GM23338 (cell line): ENCODE measurements around the gene GRSF1. TPM values are rescaled to one million over a fixed set of nuclear protein-coding genes. Genes with fewer than 3 reads are reported as not detected.

Experiments
- ATAC-seq: fragments of 200-7000 bp; cut with Tn5 transposase; 3 replicates; pipeline ENCODE4 v1.9.1; 2020
- DNase-seq: peaks from one replicate; pipeline ENCODE4 v3.0.0-alpha.2; 2015; ENCODE audit warnings: low spot score
- H2AFZ ChIP-seq: fragments of 200-600 bp; sonication (generic); 2 replicates; pipeline ENCODE4 v1.8.0; 2016; ENCODE audit warnings: antibody characterized with exemption, mild to moderate bottlenecking, moderate library complexity
- H3F3A ChIP-seq: fragments of 200-600 bp; sonication (generic); replicated peaks from 2 replicates; pipeline ENCODE4 v1.8.0; 2017; ENCODE audit warnings: antibody characterized with exemption, mixed run types, low read depth
- H3K27ac ChIP-seq: fragments of 200-600 bp; sonication (generic); 2 replicates; pipeline ENCODE4 v1.6.1; 2016; ENCODE audit warnings: low read depth
- H3K27me3 ChIP-seq: fragments of 200-600 bp; sonication (generic); 2 replicates; pipeline ENCODE4 v1.8.0; 2016; ENCODE audit warnings: mild to moderate bottlenecking, mixed run types, moderate library complexity; ENCODE audit not compliant: insufficient read depth
- H3K36me3 ChIP-seq: fragments of 200-600 bp; sonication (generic); 2 replicates; pipeline ENCODE4 v1.8.0; 2016; ENCODE audit warnings: mild to moderate bottlenecking; ENCODE audit not compliant: insufficient read depth
- H3K4me1 ChIP-seq: fragments of 200-600 bp; sonication (generic); 2 replicates; pipeline ENCODE4 v1.8.0; 2016; ENCODE audit warnings: mild to moderate bottlenecking, moderate library complexity; ENCODE audit not compliant: insufficient read depth
- H3K4me2 ChIP-seq: fragments of 200-600 bp; sonication (generic); 2 replicates; pipeline ENCODE4 v1.7.1; 2017; ENCODE audit warnings: mixed run types
- H3K4me3 ChIP-seq: fragments of 200-600 bp; sonication (generic); 2 replicates; pipeline ENCODE4 v1.6.1; 2016; ENCODE audit warnings: mixed run types
- H3K79me2 ChIP-seq: fragments of 200-600 bp; sonication (generic); replicated peaks from 2 replicates; pipeline ENCODE4 v1.8.0; 2017; ENCODE audit warnings: mild to moderate bottlenecking; ENCODE audit not compliant: insufficient read depth
- H3K9me2 ChIP-seq: fragments of 200-600 bp; sonication (generic); 2 replicates; pipeline ENCODE4 v1.8.0; 2017; ENCODE audit not compliant: insufficient read depth
- H4K20me1 ChIP-seq: fragments of 200-600 bp; sonication (generic); replicated peaks from 2 replicates; pipeline ENCODE4 v1.8.0; 2017; ENCODE audit warnings: mild to moderate bottlenecking; ENCODE audit not compliant: insufficient read depth
- H3K27ac Mint-ChIP-seq: 2 replicates; pipeline ENCODE4 v1.8.0; 2020; ENCODE audit warnings: inconsistent platforms, mild to moderate bottlenecking, moderate library complexity, mixed read lengths
- H3K27me3 Mint-ChIP-seq: 3 replicates; pipeline ENCODE4 v1.8.0; 2022; ENCODE audit warnings: low read depth, mild to moderate bottlenecking, moderate library complexity, mixed read lengths, inconsistent platforms; ENCODE audit not compliant: insufficient read depth, poor library complexity
- H3K36me3 Mint-ChIP-seq: 3 replicates; pipeline ENCODE4 v1.8.0; 2021; ENCODE audit warnings: low read depth, mild to moderate bottlenecking, inconsistent platforms, moderate library complexity, mixed read lengths
- H3K4me1 Mint-ChIP-seq: 3 replicates; pipeline ENCODE4 v1.8.0; 2020; ENCODE audit warnings: mild to moderate bottlenecking, inconsistent platforms, mixed read lengths
- H3K4me3 Mint-ChIP-seq: 3 replicates; pipeline ENCODE4 v1.8.0; 2021; ENCODE audit warnings: moderate library complexity, mild to moderate bottlenecking, inconsistent platforms, mixed read lengths
- H3K9me3 Mint-ChIP-seq: 3 replicates; pipeline ENCODE4 v1.8.0; 2020; ENCODE audit warnings: moderate library complexity, mild to moderate bottlenecking, inconsistent platforms, mixed read lengths
- CREB1 ChIP-seq: fragments of 250-450 bp; sonication (Bioruptor Pico); IDR thresholded peaks from 2 replicates; pipeline ENCODE4 v1.5.0; 2020; ENCODE audit warnings: low read depth, mild to moderate bottlenecking, moderate library complexity
- EZH2 ChIP-seq: fragments of 200-600 bp; sonication (generic); IDR thresholded peaks from one replicate; pipeline ENCODE4 v1.8.0; 2017; ENCODE audit warnings: antibody characterized with exemption, mild to moderate bottlenecking, low read depth; ENCODE audit not compliant: unreplicated experiment
- EZH2phosphoT487 ChIP-seq: fragments of 200-600 bp; sonication (generic); IDR thresholded peaks from one replicate; pipeline ENCODE4 v1.8.1; 2018; ENCODE audit warnings: antibody characterized with exemption; ENCODE audit not compliant: unreplicated experiment
- JUNB ChIP-seq: IDR thresholded peaks from one replicate; pipeline ENCODE4 v1.6.1; 2016; ENCODE audit warnings: antibody characterized with exemption; ENCODE audit not compliant: unreplicated experiment
- NANOG ChIP-seq: IDR thresholded peaks from 2 replicates; pipeline ENCODE4 v1.6.1; 2016; ENCODE audit warnings: antibody characterized with exemption, borderline replicate concordance
- POLR2AphosphoS5 ChIP-seq: IDR thresholded peaks from 2 replicates; pipeline ENCODE4 v1.6.1; 2016; ENCODE audit warnings: antibody characterized with exemption, low read depth
- STAT1 ChIP-seq: IDR thresholded peaks from one replicate; pipeline ENCODE4 v1.6.1; 2016; ENCODE audit warnings: antibody characterized with exemption; ENCODE audit not compliant: unreplicated experiment
- ZNF114 ChIP-seq: fragments of 250-450 bp; sonication (Bioruptor Pico); IDR thresholded peaks from 2 replicates; pipeline ENCODE4 v1.5.0; 2020; ENCODE audit warnings: mild to moderate bottlenecking, moderate library complexity
- ZNF331 ChIP-seq: fragments of 250-450 bp; sonication (Bioruptor Pico); IDR thresholded peaks from 2 replicates; pipeline ENCODE4 v1.5.0; 2020; ENCODE audit warnings: low read depth, mild to moderate bottlenecking, moderate library complexity
- polyA plus RNA-seq: library from polyadenylated mRNA; unstranded; fragments of >200 nt; fragmentation: Nextera tagmentation; extraction: Ambion mirVana; gene quantifications from 2 replicates; pipeline ENCODE4 v1.2.1, GENCODE V29; 2016
- total RNA-seq: library from RNA; depleted of rRNA; stranded (reverse); fragments of >200 nt; shearing (Covaris generic); gene quantifications from 2 replicates; pipeline ENCODE4 v1.2.3, GENCODE V29; 2014
- TF ChIP-seq, protein P1 (sequence below): fragments of 250-450 bp; sonication (Bioruptor Pico); IDR thresholded peaks from 2 replicates; pipeline ENCODE4 v1.5.0; 2020; ENCODE audit warnings: mild to moderate bottlenecking, moderate library complexity
- TF ChIP-seq, protein P2 (sequence below), 2 experiments: fragments of 200-600 bp in 1 of 2; sonication (generic) in 1 of 2; conservative IDR thresholded peaks; 2 replicates each; pipeline versions ENCODE4 v1.5.1 to v1.6.1; 2016 to 2017; ENCODE audit warnings: antibody characterized with exemption in 2 of 2, low read depth in 2 of 2, mild to moderate bottlenecking in 2 of 2, moderate library complexity in 1 of 2
- TF ChIP-seq, protein P3 (sequence below): IDR thresholded peaks from 2 replicates; pipeline ENCODE4 v1.6.1; 2016; ENCODE audit warnings: antibody characterized with exemption
- TF ChIP-seq, protein P4 (sequence below): IDR thresholded peaks from one replicate; pipeline ENCODE4 v1.6.1; 2018; ENCODE audit warnings: antibody characterized with exemption; ENCODE audit not compliant: unreplicated experiment

GRSF1 gene
- total and polyA plus RNA-seq, 2 experiments from 2014 or later = 77.3 to 108 TPM

DNA sequence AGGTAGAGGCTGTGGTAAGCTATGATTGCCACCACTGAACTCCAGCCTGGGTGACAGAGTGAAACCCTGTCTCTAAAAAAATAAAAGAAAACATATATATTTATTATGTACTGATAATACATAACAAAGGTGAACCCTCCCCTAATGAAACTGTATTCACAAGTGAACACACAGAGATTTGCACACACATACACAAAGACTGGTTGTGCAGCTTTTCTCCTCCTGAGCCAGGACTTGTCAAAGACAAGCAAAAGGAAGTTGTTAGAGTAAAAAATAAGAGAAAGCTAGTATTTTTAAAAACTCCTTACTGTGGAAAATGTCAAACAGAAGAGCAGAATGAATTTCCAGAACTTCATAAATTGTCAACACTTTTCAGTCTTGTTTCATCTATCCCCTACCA lies 1.5 kb upstream of the GRSF1 start:
- Histone ChIP-seq H3K79me2 (peaks cover 32% of the 10 kb centered on the region), H3K4me3 (no peak overlapping the region), H3K36me3 (no peaks in the 10 kb centered on the region), H3K4me2 (no peak overlapping the region), H3K27ac (no peak overlapping the region), H2AFZ (no peak overlapping the region), H3K27me3 (no peaks in the 10 kb centered on the region), H3K4me1 (peaks cover 23% of the 10 kb centered on the region), H3K9me2 (no peaks in the 10 kb centered on the region; the same call in 1 of the 2 replicates), H4K20me1 (peaks cover 19% of the 10 kb centered on the region), H3F3A (no peaks in the 10 kb centered on the region)
- H3K27ac Mint-ChIP-seq = peak overlapping the region; percentile 72
- no peaks in the 10 kb centered on the region for H3K9me3 Mint-ChIP-seq
- peaks cover 14% of the 10 kb centered on the region for H3K4me1 Mint-ChIP-seq
- peaks cover 4% of the 10 kb centered on the region for H3K27me3 Mint-ChIP-seq
- peaks cover 8% of the 10 kb centered on the region for H3K36me3 Mint-ChIP-seq
- no peak overlapping the region; the same call in 2 of the 3 replicates for H3K4me3 Mint-ChIP-seq
- DNase-seq (no peak), ATAC-seq (no peak)
- no peak for TF ChIP-seq EZH2
- TF ChIP-seq ZNF114 = no peak
- no peak for TF ChIP-seq JUNB
- TF ChIP-seq, protein P1, sequence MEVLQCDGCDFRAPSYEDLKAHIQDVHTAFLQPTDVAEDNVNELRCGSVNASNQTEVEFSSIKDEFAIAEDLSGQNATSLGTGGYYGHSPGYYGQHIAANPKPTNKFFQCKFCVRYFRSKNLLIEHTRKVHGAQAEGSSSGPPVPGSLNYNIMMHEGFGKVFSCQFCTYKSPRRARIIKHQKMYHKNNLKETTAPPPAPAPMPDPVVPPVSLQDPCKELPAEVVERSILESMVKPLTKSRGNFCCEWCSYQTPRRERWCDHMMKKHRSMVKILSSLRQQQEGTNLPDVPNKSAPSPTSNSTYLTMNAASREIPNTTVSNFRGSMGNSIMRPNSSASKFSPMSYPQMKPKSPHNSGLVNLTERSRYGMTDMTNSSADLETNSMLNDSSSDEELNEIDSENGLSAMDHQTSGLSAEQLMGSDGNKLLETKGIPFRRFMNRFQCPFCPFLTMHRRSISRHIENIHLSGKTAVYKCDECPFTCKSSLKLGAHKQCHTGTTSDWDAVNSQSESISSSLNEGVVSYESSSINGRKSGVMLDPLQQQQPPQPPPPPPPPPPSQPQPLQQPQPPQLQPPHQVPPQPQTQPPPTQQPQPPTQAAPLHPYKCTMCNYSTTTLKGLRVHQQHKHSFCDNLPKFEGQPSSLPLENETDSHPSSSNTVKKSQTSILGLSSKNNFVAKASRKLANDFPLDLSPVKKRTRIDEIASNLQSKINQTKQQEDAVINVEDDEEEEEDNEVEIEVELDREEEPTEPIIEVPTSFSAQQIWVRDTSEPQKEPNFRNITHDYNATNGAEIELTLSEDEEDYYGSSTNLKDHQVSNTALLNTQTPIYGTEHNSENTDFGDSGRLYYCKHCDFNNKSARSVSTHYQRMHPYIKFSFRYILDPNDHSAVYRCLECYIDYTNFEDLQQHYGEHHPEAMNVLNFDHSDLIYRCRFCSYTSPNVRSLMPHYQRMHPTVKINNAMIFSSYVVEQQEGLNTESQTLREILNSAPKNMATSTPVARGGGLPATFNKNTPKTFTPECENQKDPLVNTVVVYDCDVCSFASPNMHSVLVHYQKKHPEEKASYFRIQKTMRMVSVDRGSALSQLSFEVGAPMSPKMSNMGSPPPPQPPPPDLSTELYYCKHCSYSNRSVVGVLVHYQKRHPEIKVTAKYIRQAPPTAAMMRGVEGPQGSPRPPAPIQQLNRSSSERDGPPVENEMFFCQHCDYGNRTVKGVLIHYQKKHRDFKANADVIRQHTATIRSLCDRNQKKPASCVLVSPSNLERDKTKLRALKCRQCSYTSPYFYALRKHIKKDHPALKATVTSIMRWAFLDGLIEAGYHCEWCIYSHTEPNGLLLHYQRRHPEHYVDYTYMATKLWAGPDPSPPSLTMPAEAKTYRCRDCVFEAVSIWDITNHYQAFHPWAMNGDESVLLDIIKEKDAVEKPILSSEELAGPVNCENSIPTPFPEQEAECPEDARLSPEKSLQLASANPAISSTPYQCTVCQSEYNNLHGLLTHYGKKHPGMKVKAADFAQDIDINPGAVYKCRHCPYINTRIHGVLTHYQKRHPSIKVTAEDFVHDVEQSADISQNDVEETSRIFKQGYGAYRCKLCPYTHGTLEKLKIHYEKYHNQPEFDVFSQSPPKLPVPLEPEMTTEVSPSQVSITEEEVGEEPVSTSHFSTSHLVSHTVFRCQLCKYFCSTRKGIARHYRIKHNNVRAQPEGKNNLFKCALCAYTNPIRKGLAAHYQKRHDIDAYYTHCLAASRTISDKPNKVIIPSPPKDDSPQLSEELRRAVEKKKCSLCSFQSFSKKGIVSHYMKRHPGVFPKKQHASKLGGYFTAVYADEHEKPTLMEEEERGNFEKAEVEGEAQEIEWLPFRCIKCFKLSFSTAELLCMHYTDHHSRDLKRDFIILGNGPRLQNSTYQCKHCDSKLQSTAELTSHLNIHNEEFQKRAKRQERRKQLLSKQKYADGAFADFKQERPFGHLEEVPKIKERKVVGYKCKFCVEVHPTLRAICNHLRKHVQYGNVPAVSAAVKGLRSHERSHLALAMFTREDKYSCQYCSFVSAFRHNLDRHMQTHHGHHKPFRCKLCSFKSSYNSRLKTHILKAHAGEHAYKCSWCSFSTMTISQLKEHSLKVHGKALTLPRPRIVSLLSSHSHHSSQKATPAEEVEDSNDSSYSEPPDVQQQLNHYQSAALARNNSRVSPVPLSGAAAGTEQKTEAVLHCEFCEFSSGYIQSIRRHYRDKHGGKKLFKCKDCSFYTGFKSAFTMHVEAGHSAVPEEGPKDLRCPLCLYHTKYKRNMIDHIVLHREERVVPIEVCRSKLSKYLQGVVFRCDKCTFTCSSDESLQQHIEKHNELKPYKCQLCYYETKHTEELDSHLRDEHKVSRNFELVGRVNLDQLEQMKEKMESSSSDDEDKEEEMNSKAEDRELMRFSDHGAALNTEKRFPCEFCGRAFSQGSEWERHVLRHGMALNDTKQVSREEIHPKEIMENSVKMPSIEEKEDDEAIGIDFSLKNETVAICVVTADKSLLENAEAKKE (CRISPR knock-in tag) = no peak
- TF ChIP-seq STAT1 = no peak
- TF ChIP-seq CREB1 (CRISPR knock-in tag) = no peak
- TF ChIP-seq, protein P2, sequence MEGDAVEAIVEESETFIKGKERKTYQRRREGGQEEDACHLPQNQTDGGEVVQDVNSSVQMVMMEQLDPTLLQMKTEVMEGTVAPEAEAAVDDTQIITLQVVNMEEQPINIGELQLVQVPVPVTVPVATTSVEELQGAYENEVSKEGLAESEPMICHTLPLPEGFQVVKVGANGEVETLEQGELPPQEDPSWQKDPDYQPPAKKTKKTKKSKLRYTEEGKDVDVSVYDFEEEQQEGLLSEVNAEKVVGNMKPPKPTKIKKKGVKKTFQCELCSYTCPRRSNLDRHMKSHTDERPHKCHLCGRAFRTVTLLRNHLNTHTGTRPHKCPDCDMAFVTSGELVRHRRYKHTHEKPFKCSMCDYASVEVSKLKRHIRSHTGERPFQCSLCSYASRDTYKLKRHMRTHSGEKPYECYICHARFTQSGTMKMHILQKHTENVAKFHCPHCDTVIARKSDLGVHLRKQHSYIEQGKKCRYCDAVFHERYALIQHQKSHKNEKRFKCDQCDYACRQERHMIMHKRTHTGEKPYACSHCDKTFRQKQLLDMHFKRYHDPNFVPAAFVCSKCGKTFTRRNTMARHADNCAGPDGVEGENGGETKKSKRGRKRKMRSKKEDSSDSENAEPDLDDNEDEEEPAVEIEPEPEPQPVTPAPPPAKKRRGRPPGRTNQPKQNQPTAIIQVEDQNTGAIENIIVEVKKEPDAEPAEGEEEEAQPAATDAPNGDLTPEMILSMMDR (conservative IDR thresholded peaks at IDR 0.05; ENCODE audit: low read depth in 2 of 2) = no peak
- TF ChIP-seq, protein P3, sequence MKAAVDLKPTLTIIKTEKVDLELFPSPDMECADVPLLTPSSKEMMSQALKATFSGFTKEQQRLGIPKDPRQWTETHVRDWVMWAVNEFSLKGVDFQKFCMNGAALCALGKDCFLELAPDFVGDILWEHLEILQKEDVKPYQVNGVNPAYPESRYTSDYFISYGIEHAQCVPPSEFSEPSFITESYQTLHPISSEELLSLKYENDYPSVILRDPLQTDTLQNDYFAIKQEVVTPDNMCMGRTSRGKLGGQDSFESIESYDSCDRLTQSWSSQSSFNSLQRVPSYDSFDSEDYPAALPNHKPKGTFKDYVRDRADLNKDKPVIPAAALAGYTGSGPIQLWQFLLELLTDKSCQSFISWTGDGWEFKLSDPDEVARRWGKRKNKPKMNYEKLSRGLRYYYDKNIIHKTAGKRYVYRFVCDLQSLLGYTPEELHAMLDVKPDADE = no peak
- no peak for TF ChIP-seq ZNF331 (CRISPR knock-in tag)
- TF ChIP-seq EZH2phosphoT487 = no peak
- TF ChIP-seq, protein P4, sequence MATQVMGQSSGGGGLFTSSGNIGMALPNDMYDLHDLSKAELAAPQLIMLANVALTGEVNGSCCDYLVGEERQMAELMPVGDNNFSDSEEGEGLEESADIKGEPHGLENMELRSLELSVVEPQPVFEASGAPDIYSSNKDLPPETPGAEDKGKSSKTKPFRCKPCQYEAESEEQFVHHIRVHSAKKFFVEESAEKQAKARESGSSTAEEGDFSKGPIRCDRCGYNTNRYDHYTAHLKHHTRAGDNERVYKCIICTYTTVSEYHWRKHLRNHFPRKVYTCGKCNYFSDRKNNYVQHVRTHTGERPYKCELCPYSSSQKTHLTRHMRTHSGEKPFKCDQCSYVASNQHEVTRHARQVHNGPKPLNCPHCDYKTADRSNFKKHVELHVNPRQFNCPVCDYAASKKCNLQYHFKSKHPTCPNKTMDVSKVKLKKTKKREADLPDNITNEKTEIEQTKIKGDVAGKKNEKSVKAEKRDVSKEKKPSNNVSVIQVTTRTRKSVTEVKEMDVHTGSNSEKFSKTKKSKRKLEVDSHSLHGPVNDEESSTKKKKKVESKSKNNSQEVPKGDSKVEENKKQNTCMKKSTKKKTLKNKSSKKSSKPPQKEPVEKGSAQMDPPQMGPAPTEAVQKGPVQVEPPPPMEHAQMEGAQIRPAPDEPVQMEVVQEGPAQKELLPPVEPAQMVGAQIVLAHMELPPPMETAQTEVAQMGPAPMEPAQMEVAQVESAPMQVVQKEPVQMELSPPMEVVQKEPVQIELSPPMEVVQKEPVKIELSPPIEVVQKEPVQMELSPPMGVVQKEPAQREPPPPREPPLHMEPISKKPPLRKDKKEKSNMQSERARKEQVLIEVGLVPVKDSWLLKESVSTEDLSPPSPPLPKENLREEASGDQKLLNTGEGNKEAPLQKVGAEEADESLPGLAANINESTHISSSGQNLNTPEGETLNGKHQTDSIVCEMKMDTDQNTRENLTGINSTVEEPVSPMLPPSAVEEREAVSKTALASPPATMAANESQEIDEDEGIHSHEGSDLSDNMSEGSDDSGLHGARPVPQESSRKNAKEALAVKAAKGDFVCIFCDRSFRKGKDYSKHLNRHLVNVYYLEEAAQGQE = no peak
- TF ChIP-seq NANOG = no peak
- no peak for TF ChIP-seq POLR2AphosphoS5
